Stimulated activated CD4-positive, alpha-beta T cell treated with anti-CD3 and anti-CD28 coated beads, Interleukin-15, amount 100 ng/mL, for 24 hours (primary cell): ENCODE data around the gene UNC5B.

ENCODE experiments used
- DNase-seq: peaks from one replicate; pipeline ENCODE4 v3.0.0-alpha.2; 2020

Gene UNC5B

DNA sequence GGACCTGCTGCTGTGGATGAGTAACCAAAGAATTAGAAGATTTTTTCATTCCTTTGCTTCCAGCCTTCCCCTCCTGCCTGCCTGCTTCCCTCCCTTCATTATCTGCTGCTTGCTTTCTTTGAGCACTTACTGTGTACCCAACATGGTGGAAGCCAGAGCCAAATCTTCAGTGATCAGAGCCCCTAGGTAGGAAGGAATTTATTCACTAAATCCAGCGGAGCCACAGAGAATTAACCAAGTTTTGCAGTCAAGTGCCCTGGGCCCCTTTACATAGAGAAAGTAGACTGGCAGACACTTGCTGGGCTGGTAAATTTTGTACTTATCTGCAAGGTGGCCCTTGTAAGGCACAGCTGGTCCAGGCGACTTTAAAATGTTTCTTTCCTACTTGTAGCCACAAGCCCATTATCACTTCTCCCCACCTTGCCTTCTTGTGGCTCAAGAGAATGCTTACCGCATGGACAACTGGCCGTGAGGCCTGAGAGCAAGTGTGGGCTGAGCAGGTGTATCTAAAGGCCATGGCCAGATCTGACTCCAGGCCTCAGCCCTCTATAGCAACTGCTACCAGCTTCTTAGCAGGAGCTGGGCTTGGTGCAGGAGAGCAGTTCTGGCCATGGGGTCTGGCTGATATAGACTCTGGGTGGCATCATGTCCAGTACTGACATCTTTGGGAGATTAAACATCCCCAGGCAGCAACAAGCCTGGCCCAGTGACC lies 11.1 kb downstream of the UNC5B start:
- DNase-seq: no peak

DNA sequence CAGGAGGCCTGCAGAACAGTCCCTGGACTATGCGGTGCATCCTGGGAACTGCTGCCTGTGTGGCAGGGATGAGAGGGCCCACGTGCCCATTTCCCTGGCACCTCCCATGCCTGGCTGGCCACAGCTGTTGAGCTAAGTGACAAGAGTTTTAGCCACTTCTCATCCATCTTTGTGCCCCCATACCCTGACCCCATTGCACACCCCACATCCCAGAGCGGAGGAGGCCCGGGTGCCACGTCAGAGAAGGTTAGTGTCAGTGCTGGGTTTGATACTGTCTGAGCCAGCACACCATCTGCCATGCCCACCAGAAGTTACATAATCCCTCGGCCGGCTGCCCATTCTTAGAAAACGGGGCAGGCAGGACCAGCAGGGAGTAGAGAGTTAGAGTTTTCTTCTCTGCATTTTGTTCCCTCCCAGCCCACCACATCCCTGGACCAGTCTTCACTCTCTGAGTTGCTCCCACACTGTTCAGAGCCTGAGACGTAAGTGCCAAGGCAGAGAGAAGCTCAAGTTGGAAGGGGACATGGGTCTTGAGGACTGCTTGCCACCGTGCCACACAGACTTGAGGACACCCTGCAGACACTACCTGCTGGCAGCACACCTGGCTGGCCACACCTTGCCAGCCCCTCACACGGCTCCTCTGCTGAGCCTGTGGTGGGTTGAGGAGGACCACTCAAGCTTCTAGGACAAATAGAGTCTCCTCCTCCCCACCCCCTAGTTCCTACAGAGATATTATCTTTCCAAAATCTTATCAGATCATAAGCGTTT lies 13.1 kb downstream of the UNC5B start:
- DNase-seq: no peak

DNA sequence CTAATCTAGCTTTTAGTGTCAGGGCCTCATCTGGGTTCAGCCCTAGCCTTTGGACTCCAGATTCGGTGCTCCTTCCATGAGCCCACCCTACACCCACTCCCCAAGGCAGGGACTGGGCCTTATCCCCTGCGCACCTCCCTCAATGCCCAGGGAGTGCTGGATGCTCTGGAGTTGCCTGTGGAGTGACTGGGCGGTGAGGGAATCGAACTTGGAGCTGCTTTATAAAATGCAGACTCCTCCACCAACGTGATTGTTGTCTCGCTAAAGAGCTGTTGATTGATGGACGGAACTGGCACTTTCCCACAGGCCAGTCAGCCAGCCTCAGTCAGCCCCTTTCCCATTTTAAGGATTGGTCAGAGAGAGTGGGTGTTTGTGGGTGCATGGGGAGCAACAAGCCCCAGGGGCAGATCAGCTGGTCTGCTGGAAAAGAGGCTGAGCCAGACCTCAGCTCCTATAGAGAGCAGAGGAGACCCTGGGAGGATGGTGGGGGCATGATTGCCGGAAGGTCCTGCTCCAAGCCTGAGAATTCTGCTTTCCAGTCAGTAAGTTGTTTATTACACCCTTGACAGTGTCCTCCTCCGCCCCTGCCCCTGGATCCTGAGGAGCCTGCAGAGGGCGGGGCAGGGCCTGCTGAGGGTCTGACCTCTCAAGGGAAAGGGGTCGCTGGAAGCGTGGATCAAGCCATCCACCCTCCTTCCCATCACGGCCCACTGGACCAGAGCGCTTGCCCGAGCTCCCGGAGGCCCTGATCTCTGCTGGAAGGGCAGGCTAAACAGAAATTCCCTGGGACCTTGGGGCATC lies 16.7 kb downstream of the UNC5B start:
- no peak for DNase-seq

DNA sequence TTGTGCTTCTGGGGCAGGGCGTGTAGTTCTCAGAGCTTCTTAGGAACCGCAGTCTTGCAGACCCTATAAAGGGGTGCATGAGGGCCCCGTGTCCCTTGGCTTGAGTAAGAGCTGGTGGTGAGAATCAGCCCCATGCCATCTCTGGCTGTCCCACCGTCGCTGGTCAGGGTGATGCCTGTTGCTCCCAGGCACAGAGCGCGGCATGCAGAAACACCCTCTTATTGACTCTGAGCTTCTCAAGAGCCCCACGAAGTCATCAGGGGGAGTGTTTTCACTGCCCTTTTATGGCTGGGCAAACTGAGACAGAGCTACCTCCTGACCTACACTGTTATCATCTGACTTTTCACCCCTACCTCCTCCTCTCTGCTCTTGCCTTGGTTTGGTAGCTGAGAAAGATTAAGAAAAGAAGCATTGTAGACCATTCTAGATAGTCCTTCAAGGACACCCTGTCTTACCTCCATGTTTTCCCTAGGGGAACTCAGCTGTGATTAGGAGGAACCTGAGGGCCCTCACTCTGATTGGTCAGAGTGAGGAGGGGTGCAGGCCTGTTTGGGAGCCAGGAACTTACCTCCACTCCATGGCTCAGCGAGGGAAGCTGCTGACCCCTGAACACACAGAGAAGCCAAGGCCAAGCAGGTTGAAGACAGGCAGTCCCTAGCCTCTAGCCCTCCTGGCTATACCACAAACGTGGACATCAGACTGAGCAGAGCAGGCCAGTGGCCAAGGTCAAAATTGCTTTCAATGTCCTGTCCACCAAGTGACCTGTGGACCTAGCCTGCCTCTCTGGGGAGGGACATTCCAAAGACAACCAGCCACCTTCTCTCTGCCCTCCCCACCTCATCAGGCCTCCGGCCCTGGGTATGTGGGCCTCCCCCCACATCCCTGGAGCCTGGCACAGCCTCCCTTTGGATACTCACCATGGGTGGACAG lies 17.6 kb downstream of the UNC5B start:
- DNase-seq: no peak

DNA sequence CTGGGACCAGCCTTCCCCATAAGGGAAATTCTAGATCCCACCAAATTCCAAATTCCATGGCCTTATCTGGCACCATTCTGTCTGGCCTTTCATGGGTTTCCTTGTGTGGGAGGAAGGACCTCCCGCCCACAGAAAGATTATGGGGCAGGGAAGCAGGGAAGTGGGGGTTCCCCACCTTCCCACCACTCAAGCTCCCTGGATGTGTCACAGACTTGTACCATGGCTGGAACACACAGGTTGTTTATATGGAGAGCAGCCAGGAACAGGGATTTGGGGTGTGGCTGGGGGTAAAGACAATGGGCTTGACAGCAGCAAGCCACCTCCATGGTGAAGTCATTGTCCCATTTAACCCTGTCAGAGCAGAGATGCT lies 18.3 kb downstream of the UNC5B start:
- DNase-seq: no peak

DNA sequence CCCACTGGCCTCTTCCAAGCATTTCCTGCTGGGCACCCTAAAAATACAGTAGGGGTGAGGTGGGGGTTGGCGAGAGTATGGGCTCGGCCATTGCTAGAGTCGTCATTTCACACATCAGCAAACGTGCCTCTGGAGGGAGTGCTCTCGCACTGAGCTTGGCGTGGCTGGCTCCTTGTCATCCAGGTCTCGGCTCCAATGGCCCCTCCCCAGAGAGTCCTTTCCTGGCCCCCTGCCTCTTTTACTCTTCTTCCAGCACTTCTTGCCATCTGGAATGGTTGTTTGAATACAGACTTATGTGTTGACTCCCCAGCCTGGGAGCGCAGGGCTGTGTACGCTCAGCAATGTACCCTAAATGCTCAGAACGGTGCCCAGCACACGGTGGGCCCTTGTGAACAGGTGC lies 18.8 kb downstream of the UNC5B start:
- DNase-seq: no peak

DNA sequence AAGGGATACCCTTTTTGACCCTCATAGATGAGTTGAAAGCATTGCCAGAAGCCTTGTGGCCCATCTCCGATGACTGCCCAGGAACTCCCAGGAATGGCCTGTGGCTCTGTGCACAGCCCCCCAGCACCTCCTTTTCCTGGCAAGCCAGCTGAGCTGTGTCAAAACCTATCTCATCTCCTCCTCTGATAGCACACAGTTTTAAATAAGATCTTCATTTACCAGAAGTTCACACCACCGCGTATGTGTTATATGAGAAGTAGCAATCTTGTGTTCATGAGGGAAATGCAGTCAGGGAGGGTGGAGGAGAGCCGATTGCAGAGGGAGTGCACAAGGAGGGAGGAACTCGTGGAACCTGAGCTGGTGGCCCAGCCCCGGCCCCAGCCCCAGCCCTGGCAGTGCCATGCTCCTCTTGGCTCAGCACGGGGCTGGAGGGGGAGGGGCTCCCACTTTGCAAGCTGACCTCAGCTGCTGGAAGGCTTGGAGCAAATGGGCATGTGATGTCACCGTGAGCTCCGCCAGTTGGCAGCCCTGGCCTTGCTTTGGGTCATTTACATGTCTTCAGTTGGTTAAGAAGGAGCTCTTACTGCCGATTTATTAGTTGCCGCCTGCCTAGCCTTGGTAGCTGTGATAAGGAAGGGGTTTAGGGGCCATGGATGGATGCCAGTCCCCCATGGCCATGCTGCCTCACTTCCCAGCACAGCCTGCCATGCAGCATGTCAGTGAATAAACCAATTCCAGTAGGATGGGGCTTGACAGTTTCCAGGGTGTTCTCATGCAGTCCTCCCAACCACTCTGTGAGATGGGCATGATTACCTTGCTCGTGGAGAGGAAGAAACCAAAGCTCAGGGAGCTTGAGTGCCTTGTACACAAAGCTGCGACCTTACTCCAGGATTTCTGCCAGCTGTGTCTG lies 20.0 kb downstream of the UNC5B start:
- DNase-seq: no peak

DNA sequence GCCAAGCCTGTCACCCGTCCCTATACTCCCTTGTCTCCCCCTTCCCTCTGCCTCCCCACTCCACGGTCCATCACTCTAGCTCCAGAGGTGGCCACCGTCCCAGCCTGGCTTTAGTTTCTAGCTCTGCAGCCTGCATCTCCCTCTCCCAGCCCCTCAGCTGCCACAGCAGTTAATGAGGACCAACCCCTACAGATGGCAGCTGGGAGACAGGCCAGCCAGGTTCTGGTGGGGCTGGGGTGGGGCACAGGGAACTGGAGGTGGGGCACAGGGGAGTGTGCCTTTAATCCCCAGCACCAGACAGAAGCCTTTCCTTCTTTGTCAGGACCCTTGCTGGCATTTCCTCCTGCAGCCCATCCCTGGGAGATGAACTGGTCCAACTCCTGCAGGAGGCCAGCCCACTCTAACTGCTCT lies 21.1 kb downstream of the UNC5B start:
- no peak for DNase-seq

DNA sequence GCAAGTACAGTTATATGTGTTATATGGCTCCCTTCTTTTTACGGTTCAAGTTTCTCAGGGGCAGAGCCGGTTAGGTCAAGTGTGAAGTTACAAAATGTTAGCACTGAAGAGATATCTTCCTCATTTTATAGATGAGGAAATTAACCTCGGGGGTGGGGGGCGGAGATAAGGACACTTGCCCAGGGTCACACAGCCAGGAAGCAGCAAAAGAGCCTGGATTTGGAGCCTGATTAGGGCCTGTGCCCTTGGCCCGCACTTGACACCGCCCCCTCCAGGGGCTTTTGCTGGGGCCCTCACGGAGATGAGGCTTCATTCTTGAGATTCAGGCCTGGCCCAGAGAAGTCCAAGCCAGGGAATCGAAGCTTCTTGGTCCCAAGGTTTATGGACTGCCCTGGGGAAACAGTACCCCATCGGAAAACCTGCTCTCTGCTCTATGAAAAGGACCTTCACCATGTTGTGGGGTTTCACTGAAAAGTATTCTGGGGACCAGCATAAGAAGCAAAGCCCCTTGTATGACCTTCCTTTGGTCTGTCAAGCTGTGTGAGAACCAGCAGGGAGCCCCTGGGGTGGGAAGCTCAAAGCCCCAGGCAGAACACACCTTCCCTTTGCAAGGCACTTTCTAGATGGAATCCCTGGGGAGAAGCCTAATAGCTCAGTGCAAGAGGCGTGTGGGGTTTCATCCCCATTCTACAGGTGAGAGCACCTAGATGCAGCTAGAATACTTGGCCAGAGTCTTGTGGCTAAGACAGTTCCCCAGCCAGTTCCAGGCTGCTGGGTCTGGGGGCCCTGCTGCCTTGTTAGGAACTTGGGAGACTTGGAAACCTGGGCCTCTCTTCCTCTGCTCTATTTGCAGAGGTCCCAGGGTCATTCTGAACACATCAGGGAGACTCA lies 21.9 kb downstream of the UNC5B start:
- no peak for DNase-seq

DNA sequence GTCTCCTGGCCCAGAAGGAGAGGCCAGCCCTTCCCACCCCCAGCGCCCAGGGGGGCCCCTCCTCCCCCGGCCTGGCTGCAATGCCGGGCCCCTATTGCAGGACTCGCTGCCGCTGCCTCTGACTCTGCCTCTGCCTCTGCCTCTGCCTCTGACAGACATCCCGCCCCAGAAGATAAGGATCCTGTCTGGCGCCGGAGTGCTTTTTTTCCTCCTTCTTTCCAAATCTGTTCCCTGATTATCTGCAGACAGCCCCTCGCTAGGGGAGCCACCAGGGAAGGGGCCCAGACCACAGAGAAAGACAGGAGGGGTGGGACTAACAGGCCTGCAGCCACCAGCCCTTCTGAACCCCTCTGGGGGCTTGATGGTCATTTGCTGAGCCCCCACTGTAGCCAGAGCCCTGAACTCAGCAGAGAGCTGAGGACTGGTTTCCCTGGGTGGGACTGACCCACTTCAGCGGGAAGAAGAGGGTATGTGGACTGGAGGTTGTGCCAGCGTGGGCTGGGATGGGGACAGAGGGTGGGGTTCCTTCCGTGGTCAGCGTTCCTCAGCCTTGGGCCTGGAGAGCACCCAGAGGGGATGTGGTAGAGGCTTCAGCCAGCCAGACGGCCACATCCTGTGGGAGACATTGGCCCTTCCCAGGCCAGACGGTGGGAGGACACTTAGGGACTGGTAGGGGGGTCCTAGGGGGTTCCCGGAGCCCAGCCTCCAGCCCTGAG lies 22.8 kb downstream of the UNC5B start:
- no peak for DNase-seq

DNA sequence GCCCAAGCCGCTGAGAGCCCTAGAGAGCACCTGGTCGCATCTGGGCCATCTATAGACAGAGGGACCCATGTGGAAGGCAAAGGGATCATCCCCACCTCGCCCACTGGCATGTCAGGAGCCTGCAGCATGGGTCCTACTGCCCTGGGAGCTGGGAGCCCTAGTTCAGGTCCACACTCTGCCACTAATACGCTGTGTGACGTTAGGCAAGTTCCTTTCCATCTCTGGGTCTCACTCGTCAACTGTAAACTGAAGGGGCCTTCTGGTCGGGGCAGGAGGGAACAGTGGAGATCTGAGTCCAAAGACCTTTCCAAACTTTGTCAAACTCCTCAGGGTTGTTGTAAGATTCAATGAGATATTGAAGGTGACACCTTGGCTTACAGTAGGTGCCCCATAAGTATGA lies 23.4 kb downstream of the UNC5B start:
- DNase-seq: no peak

DNA sequence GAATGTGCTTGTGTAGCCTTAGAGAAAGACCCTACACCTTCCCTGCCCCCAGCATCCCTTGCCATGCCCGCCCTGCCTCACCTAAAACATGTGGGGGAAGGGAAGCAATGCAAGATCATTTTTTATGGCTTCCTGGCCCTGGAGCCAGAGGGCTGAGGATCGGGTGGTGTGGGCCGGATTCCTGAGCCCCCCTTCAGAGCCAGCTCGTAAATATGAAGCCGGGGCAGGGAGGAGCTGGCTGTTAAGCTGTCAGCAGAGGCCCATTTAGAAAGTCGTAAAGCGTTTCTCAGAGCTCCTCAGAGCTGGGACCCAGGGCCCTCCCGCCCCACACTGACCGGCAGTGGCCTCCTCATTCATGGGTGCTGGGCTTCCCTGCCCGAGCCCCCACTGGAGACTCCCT lies 23.9 kb downstream of the UNC5B start:
- no peak for DNase-seq

DNA sequence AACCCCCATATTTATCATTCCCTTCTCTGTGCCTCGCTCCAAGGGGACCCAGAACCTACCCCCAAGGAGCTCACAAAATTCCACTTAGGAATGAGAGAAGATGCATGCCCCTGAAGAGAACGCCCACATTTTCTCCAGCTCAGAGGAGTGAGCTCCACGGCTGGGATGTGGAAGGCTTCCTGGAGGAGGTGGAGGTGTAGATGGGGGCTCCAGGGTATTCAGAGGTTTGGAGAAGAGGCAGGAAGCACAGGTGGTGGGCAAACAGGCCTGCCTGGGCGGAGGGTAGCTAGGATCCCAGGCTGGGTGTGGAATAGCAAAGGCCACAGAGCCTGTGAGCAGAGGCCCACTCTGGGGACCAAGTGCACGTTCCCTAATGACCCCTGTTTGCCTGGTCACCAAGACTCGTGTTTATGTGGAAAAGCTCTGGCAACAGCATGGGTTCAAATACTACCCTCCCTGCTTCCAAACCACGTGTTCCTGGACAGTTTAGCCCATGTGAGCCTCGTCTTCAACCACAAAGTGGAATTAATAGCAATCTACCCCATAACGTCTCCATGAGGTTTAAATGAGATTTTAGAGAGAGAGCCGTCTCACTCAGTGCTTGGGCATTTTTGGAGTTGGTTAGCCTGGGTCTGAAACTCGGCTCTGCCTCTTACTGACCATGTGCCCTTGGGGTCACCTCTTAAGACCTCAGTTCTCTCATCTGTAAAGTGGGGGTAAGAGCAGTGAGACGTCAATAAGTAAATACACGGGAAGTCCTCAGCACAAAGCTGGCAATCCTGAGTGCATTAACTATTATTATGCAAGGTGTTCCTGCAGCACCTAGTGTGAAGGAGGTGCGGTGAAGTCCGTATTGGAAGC lies 24.7 kb downstream of the UNC5B start:
- DNase-seq: no peak

DNA sequence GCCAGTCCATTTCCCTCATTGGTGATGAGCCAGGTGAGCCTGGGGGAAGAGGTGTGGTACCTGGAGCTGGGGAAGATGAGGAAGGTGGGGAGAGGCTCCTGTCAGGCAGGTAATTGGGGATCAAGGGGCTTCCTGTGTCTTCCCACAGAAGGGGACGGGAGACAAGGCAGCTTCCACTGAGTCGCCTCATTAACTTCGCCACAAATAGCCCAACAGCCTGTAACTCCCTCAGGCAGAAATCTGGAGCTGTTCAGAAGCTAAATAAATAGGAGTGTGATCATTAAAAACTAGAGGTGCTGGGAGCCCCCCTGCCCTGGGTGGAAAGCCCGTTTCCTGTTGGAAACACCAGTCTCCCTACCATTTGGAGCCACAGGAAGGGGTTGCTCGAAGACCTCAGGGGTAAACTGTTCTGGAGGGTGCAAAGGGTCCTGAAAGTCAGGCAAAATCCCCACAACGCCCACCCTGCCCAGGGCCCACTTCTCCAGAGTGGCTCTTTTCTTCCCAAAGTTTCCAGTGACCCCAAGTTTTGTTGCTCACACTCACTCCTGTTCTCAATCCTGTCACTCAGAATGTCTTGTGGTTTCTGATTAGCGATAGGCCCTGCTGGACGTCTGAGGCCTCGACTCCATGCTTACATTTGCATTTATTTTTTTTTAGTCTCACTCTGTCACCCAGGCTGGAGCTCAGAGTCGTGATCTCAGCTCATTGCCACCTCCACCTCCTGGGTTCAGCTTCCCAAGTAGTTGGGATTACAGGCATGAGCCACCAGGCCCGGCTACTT lies 25.7 kb downstream of the UNC5B start:
- no peak for DNase-seq

DNA sequence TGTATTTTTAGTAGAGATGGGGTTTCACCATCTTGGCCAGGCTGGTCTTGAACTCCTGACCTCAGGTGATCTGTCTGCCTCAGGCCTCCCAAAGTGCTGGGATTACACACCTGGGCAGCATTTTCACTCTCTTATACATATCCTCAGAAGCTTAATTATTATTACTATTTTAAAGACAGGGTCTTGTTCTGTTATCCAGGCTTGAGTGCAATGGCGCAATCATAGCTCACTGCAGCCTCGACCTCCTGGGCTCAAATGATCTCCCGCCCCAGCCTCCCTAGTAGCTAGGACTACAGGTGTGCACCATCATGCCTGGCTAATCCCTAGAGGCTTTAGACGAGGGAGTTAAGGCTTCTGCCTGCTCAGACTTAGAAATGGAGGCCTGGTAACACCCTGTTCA lies 26.3 kb downstream of the UNC5B start:
- DNase-seq: no peak

DNA sequence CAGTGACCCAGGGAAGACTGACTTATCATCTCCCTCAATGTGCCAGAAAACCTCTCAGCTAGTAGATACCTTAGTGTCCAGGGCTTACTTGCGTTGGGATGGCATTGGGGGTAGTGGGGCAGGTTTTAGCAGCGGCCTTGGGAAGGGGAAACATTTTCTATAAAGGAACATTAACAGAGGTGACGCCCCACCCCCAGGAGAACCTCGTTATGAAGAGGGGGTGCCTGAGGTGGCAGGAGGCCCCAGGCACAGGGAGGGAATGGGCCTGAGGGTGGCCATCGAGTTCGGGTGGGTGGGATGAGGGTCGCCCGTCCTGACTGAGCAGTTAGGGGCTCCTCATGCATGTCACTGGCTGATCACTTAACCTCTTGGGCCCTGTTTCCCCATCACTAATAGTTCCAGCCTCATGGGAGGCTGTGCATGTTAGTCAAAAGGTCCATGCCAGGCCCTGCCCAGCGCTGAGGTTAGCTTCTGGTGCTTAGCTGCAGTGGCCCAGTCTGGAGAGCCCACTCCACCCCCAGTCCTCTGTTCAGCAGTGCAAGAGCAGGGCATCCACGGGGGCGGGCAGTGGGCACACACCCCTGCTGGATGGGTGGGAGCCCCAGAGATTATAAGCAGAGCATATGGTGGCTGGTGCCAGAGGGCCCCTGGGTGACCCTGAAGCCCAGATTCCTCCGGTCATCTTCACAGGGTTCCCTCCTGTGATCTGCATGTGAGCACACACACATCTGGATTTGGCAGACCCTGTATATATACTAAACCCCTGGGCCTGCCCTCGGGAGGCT lies 27.0 kb downstream of the UNC5B start:
- no peak for DNase-seq
